Loucy (cell line): ENCODE results near the gene NAT9.

ENCODE experiments used
- H2AFZ ChIP-seq: fragments of 200-600 bp; sonication (generic); 2 replicates; pipeline ENCODE4 v1.6.0; 2016; ENCODE audit warnings: antibody characterized with exemption, mild to moderate bottlenecking, low read length, moderate library complexity
- H3F3A ChIP-seq: fragments of 200-600 bp; 2 replicates; pipeline ENCODE4 v1.6.0; 2016; ENCODE audit warnings: antibody characterized with exemption, low read depth, mild to moderate bottlenecking
- H3K27me3 ChIP-seq: fragments of 200-600 bp; sonication (generic); 2 replicates; pipeline ENCODE4 v1.6.1; 2014; ENCODE audit warnings: low read length, mild to moderate bottlenecking; ENCODE audit not compliant: insufficient read depth, poor library complexity, severe bottlenecking
- H3K36me3 ChIP-seq: fragments of 200-600 bp; sonication (generic); 2 replicates; pipeline ENCODE4 v1.6.1; 2016; ENCODE audit warnings: low read length; ENCODE audit not compliant: insufficient read depth
- H3K4me1 ChIP-seq: fragments of 200-600 bp; sonication (generic); 2 replicates; pipeline ENCODE4 v1.5.1; 2014; ENCODE audit warnings: low read length, mild to moderate bottlenecking; ENCODE audit not compliant: insufficient read depth, poor library complexity, severe bottlenecking
- H3K4me2 ChIP-seq: fragments of 200-600 bp; sonication (generic); 2 replicates; pipeline ENCODE4 v1.6.0; 2014; ENCODE audit warnings: antibody characterized with exemption, low read length, low read depth, mild to moderate bottlenecking; ENCODE audit not compliant: poor library complexity, severe bottlenecking
- H3K4me3 ChIP-seq: fragments of 200-600 bp; sonication (generic); 2 replicates; pipeline ENCODE4 v1.5.1; 2014; ENCODE audit warnings: low read length, mild to moderate bottlenecking, mixed read lengths; ENCODE audit not compliant: poor library complexity, severe bottlenecking
- H3K79me2 ChIP-seq: fragments of 200-600 bp; sonication (generic); 2 replicates; pipeline ENCODE4 v1.6.1; 2014; ENCODE audit warnings: low read length; ENCODE audit not compliant: insufficient read depth
- H3K9ac ChIP-seq: fragments of 200-600 bp; sonication (generic); 2 replicates; pipeline ENCODE4 v1.6.0; 2014; ENCODE audit warnings: mild to moderate bottlenecking, low read depth, low read length, moderate library complexity; ENCODE audit not compliant: poor library complexity, severe bottlenecking
- H3K9me2 ChIP-seq: fragments of 200-600 bp; sonication (generic); replicated peaks from 2 replicates; pipeline ENCODE4 v1.6.1; 2016; ENCODE audit warnings: low read depth, low read length, mixed read lengths
- H3K9me3 ChIP-seq: fragments of 200-600 bp; sonication (generic); 2 replicates; pipeline ENCODE4 v1.6.1; 2014; ENCODE audit warnings: mild to moderate bottlenecking, antibody characterized with exemption, low read length, low read depth; ENCODE audit not compliant: insufficient read depth
- H4K20me1 ChIP-seq: fragments of 200-600 bp; sonication (generic); 2 replicates; pipeline ENCODE4 v1.6.0; 2014; ENCODE audit warnings: antibody characterized with exemption, low read length, mild to moderate bottlenecking; ENCODE audit not compliant: insufficient read depth, poor library complexity, severe bottlenecking
- EZH2phosphoT487 ChIP-seq: fragments of 200-600 bp; IDR thresholded peaks from 2 replicates; pipeline ENCODE4 v1.6.1; 2018; ENCODE audit warnings: antibody characterized with exemption, mild to moderate bottlenecking, moderate library complexity, borderline replicate concordance
- TF ChIP-seq, protein P1 (sequence below): fragments of 200-600 bp; sonication (generic); conservative IDR thresholded peaks from 2 replicates; pipeline ENCODE4 v1.5.1; 2014; ENCODE audit warnings: mild to moderate bottlenecking, antibody characterized with exemption, low read length

Gene NAT9

DNA sequence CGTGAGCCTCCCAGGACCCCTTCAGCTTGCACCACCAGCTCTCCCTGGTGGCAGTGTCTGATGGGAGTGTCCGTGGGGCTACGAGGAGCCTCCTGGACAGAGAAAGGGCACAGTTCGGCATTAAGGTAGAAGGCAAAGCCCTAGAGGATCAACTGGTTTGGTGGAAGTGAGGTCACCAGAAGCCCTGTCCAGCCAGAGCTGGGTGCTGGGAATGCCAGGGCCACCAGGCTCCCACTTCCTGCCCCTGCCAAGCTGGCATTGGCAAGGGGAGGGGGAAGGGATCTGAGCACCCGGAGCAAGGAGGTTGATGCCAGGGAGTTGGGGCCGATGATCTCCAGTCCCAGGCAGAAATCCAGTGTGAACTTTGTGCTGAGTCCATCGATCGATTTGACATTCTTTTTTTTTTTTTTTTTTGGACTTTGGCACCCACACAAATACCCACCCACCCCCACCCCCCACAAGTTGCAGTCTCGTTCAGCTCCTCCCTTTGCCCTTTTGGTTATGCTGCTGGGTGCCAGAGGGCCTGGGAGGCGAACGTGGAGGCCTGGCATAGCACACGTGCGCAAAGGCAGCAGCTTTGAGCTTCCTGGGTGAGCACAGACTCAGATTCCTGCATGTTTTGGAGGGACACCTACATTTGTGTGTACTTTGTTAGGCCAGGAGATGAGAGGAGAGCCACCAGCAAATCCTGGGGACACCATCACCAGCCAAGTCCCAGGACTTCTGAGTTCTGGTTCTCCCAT is 25.6 kb downstream of the NAT9 start:
- peaks cover 8% of the 10 kb centered on the region; the same call in 1 of the 2 replicates for H3F3A ChIP-seq

GRCh38 chr17:74750039-74750326 is 26.2 kb downstream of the NAT9 start:
- H3K27me3 ChIP-seq: peaks cover 7% of the 10 kb centered on the region
- H3F3A ChIP-seq: peaks cover 8% of the 10 kb centered on the region; the same call in 1 of the 2 replicates
- peak overlapping the region; percentile 94 for H3K4me3 ChIP-seq
- peaks cover 67% of the 10 kb centered on the region for H4K20me1 ChIP-seq
- H3K4me1 ChIP-seq: peaks cover 55% of the 10 kb centered on the region
- H3K36me3 ChIP-seq: peaks cover 4% of the 10 kb centered on the region; the same call in 1 of the 2 replicates
- H3K9me2 ChIP-seq: no peaks in the 10 kb centered on the region
- no peak overlapping the region for H2AFZ ChIP-seq
- H3K9me3 ChIP-seq: no peaks in the 10 kb centered on the region
- peaks cover 81% of the 10 kb centered on the region for H3K79me2 ChIP-seq
- peak overlapping the region; percentile 92 for H3K4me2 ChIP-seq
- H3K9ac ChIP-seq: peak overlapping the region; percentile 98
- no peak for TF ChIP-seq EZH2phosphoT487
- TF ChIP-seq, protein P1, sequence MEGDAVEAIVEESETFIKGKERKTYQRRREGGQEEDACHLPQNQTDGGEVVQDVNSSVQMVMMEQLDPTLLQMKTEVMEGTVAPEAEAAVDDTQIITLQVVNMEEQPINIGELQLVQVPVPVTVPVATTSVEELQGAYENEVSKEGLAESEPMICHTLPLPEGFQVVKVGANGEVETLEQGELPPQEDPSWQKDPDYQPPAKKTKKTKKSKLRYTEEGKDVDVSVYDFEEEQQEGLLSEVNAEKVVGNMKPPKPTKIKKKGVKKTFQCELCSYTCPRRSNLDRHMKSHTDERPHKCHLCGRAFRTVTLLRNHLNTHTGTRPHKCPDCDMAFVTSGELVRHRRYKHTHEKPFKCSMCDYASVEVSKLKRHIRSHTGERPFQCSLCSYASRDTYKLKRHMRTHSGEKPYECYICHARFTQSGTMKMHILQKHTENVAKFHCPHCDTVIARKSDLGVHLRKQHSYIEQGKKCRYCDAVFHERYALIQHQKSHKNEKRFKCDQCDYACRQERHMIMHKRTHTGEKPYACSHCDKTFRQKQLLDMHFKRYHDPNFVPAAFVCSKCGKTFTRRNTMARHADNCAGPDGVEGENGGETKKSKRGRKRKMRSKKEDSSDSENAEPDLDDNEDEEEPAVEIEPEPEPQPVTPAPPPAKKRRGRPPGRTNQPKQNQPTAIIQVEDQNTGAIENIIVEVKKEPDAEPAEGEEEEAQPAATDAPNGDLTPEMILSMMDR: no peak

More for the DNA sequence above, 25.6 kb downstream of the NAT9 start:
- H3K9me3 ChIP-seq: no peaks in the 10 kb centered on the region
- peaks cover 7% of the 10 kb centered on the region for H3K27me3 ChIP-seq
- peaks cover 72% of the 10 kb centered on the region for H4K20me1 ChIP-seq
- peak overlapping the region; percentile 98 for H3K9ac ChIP-seq
- H3K36me3 ChIP-seq: peaks cover 8% of the 10 kb centered on the region; the same call in 1 of the 2 replicates
- H3K79me2 ChIP-seq: peaks cover 86% of the 10 kb centered on the region
- H3K9me2 ChIP-seq: no peaks in the 10 kb centered on the region
- peaks cover 57% of the 10 kb centered on the region for H3K4me1 ChIP-seq
- peak overlapping the region; percentile 94 for H3K4me3 ChIP-seq
- TF ChIP-seq, protein P1: peak; percentile 35
- no peak for TF ChIP-seq EZH2phosphoT487
- H2AFZ ChIP-seq: no peak overlapping the region
- peak overlapping the region; percentile 92 for H3K4me2 ChIP-seq

- Histone ChIP-seq H3K4me3 (peak overlapping the region; percentile 94), H2AFZ (no peak overlapping the region), H3K9me3 (no peaks in the 10 kb centered on the region), H4K20me1 (peaks cover 62% of the 10 kb centered on the region), H3K4me1 (peaks cover 55% of the 10 kb centered on the region), H3F3A (peaks cover 8% of the 10 kb centered on the region; the same call in 1 of the 2 replicates), H3K4me2 (peak overlapping the region; percentile 92), H3K36me3 (no peaks in the 10 kb centered on the region; the same call in 1 of the 2 replicates), H3K27me3 (peaks cover 7% of the 10 kb centered on the region), H3K9ac (peak overlapping the region; percentile 98), H3K79me2 (peaks cover 77% of the 10 kb centered on the region), H3K9me2 (no peaks in the 10 kb centered on the region)
- TF ChIP-seq EZH2phosphoT487: no peak
- TF ChIP-seq, protein P1: no peak
Measured at GRCh38 chr17:74749279-74750038, 26.7 kb downstream of the NAT9 start.
